ENCODE data around the gene JAZF1. TPM values are rescaled to one million over a fixed set of nuclear protein-coding genes. Genes with fewer than 3 reads are reported as not detected.

JAZF1 gene
- total RNA-seq, 1 donor from 2014 or later: 7.2 TPM

DNA sequence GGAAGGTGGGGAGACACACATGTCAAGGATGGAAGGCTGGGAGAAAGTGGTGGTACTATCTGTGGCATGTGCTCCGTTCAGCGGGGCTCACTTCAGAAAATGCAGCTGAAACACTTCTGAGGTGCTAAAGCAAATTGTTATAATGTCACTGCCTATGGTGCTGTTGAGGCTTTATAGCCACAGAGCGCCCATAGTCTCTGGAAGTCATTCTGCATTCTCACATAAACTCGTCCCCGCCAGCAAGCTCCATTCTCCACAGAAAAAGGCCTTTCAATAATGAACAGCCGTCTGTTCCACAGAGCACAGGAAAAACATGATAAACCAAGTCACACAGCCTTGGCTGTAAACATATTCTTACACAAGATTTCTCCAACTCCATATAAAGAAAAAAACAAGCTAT is 308.7 kb downstream of the JAZF1 start:
- no peak overlapping the region for H3K27ac Mint-ChIP-seq
- DNase-seq (ENCODE audit: low spot score in 2 of 2, unreplicated experiment in 2 of 2): no peak
- H3K9me3 Mint-ChIP-seq: no peaks in the 10 kb centered on the region
- no peak for TF ChIP-seq CTCF (IDR thresholded peaks at IDR 0.05; ENCODE audit: unreplicated experiment)
- H3K4me3 Mint-ChIP-seq: no peak overlapping the region
- H3K36me3 Mint-ChIP-seq: no peaks in the 10 kb centered on the region
- no peaks in the 10 kb centered on the region for H3K27me3 Mint-ChIP-seq (ENCODE audit: low read depth)
- H3K4me1 Mint-ChIP-seq: peaks cover 11% of the 10 kb centered on the region

DNA sequence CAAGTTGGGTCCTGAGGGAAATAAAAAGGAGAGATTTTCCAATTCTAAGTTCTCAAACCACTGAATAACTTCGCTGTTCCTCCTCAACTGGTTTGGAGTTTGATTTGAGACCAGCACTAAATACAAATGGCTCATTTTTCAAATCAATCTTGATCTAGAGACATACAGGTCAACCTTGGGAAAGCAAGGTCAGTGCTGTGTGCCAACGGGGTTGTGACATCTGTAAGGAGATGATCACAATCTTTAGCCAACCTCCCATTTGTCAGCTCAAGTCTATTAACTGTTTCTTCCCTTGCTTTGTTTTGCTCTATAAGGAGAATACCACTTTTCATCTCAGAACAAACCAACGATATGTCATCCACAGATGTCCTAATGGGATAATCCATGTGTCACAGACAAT is 309.5 kb downstream of the JAZF1 start:
- H3K4me3 Mint-ChIP-seq: no peak overlapping the region
- TF ChIP-seq CTCF (IDR thresholded peaks at IDR 0.05; ENCODE audit: unreplicated experiment): no peak
- H3K27ac Mint-ChIP-seq: no peak overlapping the region
- H3K4me1 Mint-ChIP-seq: peaks cover 15% of the 10 kb centered on the region
- H3K36me3 Mint-ChIP-seq: no peaks in the 10 kb centered on the region
- H3K27me3 Mint-ChIP-seq (ENCODE audit: low read depth): no peaks in the 10 kb centered on the region
- H3K9me3 Mint-ChIP-seq: no peaks in the 10 kb centered on the region
- DNase-seq (ENCODE audit: low spot score in 2 of 2, unreplicated experiment in 2 of 2): no peak

DNA sequence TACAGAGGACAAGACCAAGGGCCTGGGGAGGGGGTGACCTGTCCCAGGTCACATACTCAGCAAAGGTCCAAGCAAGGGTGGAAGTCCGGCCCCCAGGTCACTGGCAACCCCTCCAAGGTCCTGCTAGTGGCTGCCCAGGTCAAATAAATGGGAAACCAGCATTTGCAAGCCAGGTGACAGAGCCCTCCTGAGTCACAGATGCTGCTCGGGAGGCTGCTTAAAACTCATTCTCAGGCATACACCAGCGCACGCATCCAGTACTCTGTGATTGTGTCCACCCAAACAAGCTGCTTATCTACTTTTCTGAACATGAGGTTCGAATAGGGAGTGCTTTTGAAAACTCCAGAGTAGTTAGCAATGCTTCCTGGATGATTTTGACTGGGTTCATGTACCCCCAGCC is 310.0 kb downstream of the JAZF1 start:
- DNase-seq (ENCODE audit: low spot score in 2 of 2, unreplicated experiment in 2 of 2): no peak
- H3K4me3 Mint-ChIP-seq: no peak overlapping the region
- peaks cover under 1% of the 10 kb centered on the region for H3K27me3 Mint-ChIP-seq (ENCODE audit: low read depth)
- H3K9me3 Mint-ChIP-seq: no peaks in the 10 kb centered on the region
- H3K36me3 Mint-ChIP-seq: no peaks in the 10 kb centered on the region
- TF ChIP-seq CTCF (IDR thresholded peaks at IDR 0.05; ENCODE audit: unreplicated experiment): no peak
- peaks cover 15% of the 10 kb centered on the region for H3K4me1 Mint-ChIP-seq
- no peak overlapping the region for H3K27ac Mint-ChIP-seq

GRCh38 chr7:27869056-27869455 is 311.5 kb downstream of the JAZF1 start:
- no peak for DNase-seq (ENCODE audit: low spot score in 2 of 2, unreplicated experiment in 2 of 2)
- no peak for TF ChIP-seq CTCF (IDR thresholded peaks at IDR 0.05; ENCODE audit: unreplicated experiment)
- no peaks in the 10 kb centered on the region for H3K36me3 Mint-ChIP-seq
- peaks cover 16% of the 10 kb centered on the region for H3K4me1 Mint-ChIP-seq
- no peaks in the 10 kb centered on the region for H3K9me3 Mint-ChIP-seq
- H3K27me3 Mint-ChIP-seq (ENCODE audit: low read depth): peaks cover 2% of the 10 kb centered on the region
- H3K4me3 Mint-ChIP-seq: no peak overlapping the region
- H3K27ac Mint-ChIP-seq: no peak overlapping the region

- Mint-ChIP-seq H3K27ac (no peak overlapping the region), H3K4me3 (no peak overlapping the region), H3K9me3 (no peaks in the 10 kb centered on the region), H3K36me3 (no peaks in the 10 kb centered on the region), H3K4me1 (peaks cover 17% of the 10 kb centered on the region), H3K27me3 (ENCODE audit: low read depth) (peaks cover 2% of the 10 kb centered on the region)
- no peak for TF ChIP-seq CTCF (IDR thresholded peaks at IDR 0.05; ENCODE audit: unreplicated experiment)
- no peak for DNase-seq (ENCODE audit: low spot score in 2 of 2, unreplicated experiment in 2 of 2)
Observed at GRCh38 chr7:27868131-27868550, 312.5 kb downstream of the JAZF1 start.

Data from mesothelial cell of epicardium (in vitro differentiated cells).